ENCODE results near the gene SMIM1.
"Not testable (repeated sequence)": the region's sequence is repeated elsewhere in the genome, so short reads cannot be mapped to it uniquely, and the experiment has no call there.

The SMIM1 gene

DNA sequence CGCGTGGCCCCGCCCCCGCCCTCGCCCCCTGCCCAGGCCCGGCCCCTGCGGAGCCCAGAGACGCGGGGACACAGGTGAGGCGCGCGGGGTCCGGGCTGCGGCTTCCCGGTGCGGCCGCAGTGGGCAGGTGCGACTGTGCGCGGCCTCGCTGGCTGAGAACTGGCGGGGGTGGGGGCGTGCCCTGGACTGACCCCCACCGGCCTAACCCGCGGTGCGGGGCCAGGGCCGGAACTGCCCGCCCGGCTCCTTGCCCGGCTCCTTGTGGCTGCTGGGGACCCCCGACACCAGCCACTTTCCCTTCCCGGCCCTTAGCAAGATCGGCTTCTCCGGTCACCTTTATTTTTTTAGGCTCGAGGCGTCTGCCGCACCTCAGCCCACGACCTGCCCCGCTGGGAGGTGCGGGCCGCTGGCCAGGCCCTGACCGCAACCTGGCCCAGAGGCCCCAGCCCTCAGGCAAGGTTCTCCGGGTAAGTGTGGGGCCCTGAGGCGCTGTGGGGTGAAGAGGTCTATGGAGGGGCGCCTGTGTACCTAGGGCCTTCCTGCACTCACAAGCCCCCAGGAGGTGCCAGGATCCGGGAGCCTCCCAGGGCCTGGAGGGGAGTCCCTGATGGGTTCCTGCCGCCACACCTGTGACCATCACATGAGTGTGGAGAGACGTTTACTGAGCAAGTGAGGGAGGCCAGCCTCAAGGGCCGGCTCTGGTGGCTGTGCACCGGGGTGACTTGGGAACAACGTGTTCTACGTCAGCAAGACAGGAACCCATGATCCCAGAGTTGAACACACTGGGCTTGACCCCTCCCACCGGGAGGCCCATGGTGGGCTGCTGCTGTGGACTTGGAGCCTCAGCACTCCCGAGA is at the start of gene SMIM1:
Gene SMIM1 (plus strand): TSS at position 35 of the 857 bp plus-strand sequence. CDS start 2,625 bp downstream, outside the sequence.
- DNase-seq: no peak

- DNase-seq: no peak
These were observed 49.7 kb upstream of the SMIM1 start for GRCh38 chr1:3722846-3723245.

- not testable (repeated sequence) for DNase-seq
These were observed 48.0 kb upstream of the SMIM1 start for GRCh38 chr1:3724416-3725030.

DNA sequence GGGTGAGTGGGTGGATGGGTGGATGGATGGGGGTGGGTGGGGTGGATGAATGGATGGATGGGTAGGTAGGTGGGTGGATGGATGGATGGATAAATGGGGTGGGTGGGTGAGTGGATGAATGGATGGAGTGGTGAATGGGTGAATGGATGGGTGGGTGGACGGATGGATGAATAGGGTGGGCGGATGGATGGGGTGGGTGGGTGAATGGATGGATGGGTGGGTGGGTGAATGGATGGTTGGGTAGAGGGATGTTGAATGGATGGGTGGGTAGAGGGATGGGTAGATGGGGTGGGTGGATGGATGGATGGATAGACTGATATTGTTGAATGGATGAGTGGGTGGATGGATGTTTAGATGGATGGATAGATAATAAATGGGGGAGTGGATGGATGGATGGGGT is 47.2 kb upstream of the SMIM1 start:
- DNase-seq: no peak

DNA sequence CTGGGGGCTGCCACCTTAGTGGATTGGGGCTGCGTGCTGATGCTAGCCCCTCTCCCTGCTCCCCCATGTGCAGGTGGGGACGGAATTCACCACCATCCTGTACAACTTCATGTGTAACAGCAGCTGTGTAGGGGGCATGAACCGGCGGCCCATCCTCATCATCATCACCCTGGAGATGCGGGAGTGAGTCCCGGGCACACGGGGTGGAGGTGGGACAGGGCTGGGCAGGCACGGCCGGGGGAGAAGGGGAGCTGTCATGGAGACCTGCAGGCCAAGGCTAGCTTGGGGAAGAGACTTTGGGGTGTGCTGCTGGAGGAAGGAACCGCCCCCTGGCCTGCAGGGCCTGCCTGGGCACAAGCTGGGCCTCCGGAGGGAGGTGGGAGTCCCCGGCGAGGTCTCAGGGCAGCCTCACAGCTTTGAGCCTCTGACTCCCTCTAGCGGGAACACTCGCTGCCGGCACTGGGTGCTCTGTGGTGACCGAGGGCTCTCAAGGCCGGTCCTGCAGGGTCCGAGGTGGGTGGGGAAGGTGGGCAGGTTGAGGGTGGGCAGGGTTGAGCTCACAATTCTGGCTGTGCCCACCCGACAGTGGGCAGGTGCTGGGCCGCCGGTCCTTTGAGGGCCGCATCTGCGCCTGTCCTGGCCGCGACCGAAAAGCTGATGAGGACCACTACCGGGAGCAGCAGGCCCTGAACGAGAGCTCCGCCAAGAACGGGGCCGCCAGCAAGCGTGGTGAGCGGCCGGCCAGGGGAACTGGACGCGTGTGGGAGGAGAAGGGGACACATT is 45.3 kb upstream of the SMIM1 start:
- no peak for DNase-seq

DNA sequence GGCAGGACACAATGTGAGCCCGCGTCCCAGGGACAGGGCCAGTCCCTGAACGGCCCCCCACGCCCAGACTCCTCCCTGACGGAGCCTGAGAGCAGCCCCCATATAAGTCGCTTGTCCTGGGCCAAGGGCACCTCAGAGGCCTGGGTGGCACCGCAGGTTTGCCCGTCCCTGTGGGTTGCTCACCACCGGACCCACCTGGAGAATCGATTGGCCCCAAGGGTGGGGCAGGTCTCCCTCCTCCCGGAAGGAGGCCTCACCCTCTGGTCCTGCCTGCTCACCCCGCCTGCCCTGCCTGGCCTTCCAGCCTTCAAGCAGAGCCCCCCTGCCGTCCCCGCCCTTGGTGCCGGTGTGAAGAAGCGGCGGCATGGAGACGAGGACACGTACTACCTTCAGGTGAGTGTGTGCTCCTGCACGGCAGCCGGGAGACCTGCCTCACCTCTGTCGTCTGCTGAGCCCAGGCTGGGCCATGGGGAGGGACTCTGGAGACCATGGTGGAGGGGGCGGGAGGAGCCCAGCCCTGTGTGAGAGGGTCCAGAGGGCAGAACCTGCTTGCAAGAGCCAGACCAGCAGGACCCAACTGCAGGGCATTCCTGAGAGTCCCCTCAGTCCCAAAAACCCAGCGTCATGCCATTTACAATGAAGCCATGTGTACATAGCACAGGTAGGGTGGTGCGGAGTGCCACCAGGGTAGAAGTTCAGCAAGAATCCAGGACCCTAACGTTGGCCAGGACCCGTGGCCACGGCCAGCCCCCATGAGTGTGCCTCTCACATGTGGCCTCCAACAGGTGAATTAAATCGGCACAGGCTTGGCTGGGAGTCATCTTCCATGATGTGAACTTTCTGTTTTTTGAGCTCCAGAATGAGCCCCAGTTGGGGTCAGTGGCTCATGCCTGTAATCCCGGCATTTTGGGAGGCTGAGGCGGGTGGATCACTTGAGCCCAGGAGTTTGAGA is 44.4 kb upstream of the SMIM1 start:
- DNase-seq: no peak

DNA sequence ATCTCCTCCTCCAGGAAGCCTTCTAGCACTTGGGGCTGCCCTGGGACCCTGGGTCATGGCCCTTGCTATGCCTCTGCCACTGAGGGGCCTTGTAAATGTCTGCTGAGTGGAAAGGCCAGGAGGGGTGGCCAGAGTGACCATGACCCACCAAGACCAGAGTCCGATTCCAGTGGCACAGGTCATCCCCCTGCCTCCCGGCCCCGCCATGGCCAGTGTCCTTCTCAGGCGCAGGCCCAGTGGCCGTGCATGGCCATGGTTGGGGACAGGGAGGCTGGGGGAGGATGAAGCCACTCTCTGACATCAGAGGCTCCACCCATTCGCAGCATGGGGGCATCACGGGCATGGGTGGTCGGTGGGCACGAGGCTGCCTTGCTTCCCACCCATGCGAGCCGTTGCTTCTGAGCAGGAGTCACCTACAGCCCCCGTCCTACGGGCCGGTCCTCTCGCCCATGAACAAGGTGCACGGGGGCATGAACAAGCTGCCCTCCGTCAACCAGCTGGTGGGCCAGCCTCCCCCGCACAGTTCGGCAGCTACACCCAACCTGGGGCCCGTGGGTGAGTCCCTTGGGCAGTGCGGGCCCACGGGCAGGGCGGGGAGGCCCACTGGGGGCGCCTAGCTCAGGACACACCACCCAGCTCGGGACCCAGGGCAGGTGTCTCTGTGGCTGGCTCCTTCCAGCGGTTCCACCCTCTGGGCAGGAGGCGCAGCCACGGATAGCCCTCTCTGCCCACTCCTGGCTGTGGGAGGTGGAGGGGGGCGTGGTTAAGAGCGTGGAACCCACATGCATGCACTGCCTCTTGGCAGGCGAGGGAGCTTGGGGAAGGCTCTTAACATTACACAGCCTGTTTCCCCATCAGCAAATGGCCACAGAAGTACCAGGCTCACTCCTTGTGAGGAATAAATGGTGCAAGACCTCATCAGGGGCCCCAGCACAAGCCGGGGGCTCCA is 42.7 kb upstream of the SMIM1 start:
- no peak for DNase-seq

- no peak for DNase-seq
These were observed 41.9 kb upstream of the SMIM1 start for GRCh38 chr1:3730543-3731247.

GRCh38 chr1:3731583-3732433 is 40.7 kb upstream of the SMIM1 start:
- no peak for DNase-seq

- no peak for DNase-seq
These were observed 40.0 kb upstream of the SMIM1 start for GRCh38 chr1:3732434-3733093.

GRCh38 chr1:3733094-3733882 is 39.3 kb upstream of the SMIM1 start:
- DNase-seq: no peak

DNA sequence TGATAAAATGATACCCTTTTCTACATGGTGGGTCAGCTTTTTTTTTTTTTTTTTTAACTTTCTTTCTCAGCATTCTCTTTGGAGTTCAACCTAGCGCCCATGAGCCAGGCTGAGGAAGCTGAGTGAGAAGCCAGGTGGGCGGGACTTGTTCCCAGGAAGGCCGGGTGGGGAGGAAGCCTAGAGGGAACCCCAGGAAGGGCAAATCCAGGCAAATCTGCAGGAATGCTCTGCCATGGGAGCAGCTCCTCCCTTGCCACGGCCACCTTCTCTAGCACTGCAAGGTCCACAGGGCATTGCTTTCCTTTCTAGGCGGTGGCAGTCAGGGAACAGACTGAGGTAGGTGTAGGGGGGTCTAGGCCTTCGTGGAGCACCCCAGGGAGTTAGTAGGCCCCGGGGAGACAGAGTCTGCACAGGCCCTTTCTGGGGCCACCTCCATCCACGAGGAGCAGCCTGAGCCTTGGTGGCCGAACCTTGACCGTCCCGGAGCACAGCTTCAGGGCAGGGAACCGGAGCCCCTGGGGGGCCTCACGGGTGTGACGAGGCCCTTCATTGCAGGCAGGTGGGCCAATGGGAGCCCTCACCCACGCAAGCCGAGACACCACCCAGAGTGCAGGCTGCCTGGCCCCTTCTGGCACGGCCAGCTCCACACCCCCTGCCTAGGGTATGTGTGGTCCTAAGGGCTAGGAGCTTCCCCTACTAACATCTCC is 38.5 kb upstream of the SMIM1 start:
- DNase-seq: no peak

DNA sequence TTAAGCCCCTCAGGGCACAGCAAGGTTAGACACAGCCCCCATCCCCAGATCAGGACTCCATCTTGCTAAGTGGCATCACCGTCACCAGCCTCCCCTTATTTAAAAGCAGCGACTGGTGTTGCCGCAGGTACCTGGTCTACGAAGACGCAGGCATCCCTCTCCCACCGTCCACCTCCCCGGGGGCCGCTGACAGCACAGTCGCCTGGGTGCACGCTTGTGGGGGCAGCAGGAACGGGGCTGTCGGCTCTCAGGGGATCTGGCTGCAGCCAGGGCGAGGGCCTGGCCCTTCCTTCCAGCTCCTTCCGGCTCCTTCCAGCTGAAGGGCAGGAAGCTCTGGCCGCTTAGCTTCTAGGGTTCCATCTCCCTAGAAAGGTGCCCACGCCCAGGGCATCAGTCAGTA is 37.9 kb upstream of the SMIM1 start:
- no peak for DNase-seq

DNA sequence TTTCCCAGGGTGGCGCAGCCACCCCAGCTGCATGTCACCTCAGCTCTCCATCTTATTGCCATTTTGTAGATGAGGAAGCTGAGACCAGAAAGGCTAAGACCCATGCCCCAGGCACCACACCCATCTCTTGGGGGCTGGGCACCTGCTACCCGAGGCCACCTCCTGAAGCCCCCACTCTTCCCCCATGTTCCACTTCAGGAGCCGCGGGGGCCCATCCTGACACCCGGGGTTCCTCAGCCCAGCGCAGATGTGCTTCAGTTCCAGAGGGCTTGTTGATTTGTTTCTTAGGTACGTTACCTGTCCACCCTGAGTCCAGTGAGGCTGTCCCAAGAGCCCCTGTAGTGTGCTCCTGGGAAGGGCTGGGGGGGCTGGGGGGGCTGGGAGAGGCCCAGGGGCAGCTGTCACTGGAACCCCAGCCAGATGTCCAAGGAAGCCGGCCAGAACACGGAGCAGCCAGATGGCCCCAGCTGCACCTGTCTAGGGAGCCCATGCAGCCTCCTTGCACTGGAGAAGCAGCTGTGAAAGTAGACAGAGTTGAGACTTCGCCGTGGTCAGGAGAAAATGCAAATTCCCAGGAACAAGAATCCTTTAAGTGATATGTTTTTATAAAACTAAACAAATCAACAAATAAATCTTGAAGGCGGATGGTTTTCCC is 37.4 kb upstream of the SMIM1 start:
- no peak for DNase-seq

GRCh38 chr1:3735688-3736087 is 36.9 kb upstream of the SMIM1 start:
- no peak for DNase-seq

DNA sequence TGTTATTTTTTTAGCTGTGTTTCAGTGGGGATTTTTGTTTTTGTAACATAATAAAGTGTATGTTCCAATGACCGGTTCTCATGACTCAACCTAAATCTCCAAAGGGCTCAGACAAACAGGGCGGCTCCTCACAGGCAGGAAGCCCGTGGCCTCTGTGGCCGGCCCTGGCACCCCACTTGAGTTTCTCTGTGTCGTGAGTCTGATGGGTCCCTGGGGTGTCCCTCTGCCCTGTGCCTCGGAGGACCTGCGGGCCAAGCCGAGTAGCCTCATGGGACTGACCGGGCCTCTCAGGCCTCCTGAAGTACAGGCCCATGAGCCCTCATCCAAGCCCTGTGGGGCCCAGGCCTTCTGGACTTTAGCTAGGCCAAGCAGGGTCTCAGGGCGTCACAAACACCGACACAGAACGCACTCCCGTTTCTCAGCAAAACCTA is 36.4 kb upstream of the SMIM1 start:
- DNase-seq: no peak

DNA sequence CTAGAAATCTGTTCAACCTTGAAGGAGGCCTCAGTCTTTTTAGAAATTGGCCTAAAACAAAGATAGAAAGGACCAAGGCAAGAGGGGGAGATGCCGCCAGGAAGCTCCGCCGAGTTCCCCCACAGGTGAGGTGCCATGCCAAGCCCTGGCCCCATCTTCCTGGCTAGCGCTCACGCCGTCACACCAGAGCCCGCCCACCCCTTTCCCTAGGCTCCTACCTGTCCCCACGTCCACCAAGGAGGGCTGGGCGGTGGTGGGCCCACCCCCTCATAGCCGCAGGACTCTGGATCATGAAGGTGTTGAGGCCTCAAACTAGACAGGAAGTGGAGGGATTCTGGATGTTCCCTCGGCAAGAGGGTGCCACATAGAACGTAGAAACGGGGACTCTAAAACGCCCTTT is 35.8 kb upstream of the SMIM1 start:
- no peak for DNase-seq
